COLO829 (cell line): Measurements from ENCODE around the gene RNF114.
"Not testable (repeated sequence)": the region's sequence is repeated elsewhere in the genome, so short reads cannot be mapped to it uniquely, and the experiment has no call there.

Source experiments
- DNase-seq: peaks from one replicate; pipeline ENCODE4 v3.0.0; 2012; ENCODE audit warnings: low spot score

RNF114 gene

GRCh38 chr20:49964964-49965780 is 29.0 kb downstream of the RNF114 start:
- peak; percentile 81 for DNase-seq

DNA sequence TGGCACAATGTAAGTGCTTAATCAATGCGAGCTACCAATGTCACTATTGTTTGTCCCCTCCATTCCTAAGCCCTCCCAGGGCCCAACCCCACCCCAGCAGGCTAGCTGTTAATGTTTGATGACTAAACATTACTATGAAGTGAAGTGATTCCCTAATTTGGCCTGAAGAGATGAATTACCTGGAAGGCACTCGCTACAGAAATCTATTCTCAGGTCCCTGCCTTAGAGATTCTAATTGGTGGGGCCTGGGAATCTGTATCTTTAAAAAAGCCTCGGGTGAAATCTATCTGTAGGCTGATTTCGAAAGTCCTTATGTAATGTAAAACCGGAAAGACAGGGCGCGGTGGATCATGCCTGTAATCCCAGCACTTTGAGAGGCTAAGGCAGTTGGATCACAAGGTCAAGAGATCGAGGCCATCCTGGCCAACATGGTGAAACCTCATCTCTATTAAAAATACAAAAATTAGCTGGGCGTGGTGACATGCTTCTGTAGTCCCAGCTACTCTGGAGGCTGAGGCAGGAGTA is 29.6 kb downstream of the RNF114 start:
- DNase-seq = no peak

DNA sequence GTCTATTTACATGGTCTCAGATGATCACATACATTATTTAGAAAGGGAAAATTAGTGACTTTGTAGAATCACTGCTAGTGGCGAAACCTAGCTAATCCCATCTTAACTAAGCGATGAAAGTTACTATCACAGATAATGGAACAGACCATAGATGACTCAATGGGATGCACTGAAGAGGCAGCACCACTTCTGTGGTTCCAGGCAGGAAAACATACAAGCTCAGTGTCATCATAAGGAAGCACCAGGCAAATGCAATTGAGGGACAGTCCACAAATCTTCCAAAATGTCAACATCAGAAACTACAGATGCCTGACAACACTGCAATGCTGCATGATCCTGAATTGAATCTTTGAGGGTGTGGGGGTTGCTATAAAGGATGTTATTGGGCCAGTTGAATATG is 30.7 kb downstream of the RNF114 start:
- no peak for DNase-seq

GRCh38 chr20:49969234-49969633 is 33.0 kb downstream of the RNF114 start:
- DNase-seq = no peak

- no peak for DNase-seq
Measured at GRCh38 chr20:49969946-49970345, 33.7 kb downstream of the RNF114 start.

DNA sequence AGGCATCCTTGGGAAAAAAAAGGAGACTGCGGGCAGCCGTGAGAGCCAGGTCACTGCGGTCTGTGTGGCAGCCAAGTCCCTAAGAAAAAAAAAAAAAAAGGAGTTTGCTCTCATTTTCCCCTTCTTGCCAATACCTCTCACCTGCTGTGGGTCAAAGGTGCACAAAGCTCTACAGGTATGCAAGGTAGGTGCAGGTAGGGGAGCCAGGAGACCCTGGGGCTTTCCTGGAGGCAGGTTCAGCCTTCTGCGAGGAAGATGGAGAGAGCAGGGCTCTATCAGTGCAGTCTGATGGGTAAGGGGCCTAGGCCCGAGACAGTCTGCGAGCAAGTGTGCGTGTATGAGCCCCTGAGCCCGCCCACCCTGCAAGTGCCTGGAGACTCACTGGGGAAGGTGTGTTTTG is 34.3 kb downstream of the RNF114 start:
- DNase-seq = no peak

GRCh38 chr20:49973981-49974380 is 37.8 kb downstream of the RNF114 start:
- no peak for DNase-seq

- DNase-seq = no peak
Measured at GRCh38 chr20:49976542-49976941, 40.3 kb downstream of the RNF114 start.

DNA sequence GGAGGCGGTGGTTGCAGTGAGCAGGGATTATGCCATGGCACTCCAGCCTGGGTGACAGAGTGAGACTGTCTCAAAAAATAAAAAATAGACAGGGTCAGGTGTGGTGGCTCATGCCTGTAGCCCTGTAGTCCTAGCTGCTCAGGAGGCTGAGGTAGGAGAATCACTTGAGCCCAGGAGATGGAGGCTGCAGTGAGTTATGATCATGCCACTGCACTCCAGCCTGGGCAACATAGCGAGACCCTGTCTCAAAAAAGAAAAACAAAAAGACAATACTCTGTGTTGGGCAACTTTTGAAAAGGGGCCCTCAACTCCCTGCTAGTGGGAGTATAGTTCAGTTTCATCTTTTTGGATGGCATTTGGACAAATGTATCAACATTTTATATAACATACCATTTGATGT is 41.5 kb downstream of the RNF114 start:
- DNase-seq = not testable (repeated sequence)

GRCh38 chr20:49978685-49979029 is 42.5 kb downstream of the RNF114 start:
- DNase-seq = no peak

- no peak for DNase-seq
Measured at GRCh38 chr20:49979030-49979832, 43.0 kb downstream of the RNF114 start.

DNA sequence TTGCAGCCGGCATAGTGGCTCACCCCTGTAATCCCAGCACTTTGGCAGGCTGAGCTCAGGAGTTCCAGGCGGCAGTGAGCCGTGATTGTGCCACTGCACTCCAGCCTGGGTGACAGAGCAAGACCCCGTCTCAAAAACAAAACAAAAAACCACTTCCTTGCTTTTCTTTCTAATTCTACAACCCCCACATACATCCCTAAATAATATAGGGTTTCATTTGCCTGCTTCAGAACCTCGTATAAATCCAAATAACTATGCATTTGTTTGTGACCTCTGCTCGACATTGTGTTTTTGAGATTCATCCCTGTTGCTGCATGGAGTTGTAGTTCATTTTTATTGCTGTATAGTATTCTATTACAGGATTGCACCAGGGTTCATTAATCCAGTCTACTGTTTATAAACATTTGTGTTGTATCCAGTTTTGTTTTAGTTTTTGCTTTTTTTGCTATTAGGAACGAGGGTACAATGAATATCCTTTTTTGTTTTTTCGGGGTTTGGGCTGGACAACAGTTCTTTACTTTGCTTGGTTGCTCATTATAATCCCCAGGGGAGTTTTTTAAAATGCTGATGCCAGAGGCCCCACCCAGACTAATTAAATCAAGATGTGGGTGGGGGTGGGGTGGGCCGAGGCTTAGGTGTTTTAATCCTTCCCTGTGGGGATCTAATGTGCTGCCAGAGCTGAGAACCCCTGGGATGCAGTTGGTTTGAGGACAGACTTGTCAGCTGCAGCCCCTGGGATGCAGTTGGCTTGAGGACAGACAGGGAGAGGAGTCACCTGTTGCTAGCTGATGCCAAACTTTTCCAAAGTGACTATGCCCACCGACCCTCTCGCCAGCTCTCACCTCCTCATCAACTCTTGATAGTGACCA is 44.2 kb downstream of the RNF114 start:
- no peak for DNase-seq

- DNase-seq = no peak
Measured at GRCh38 chr20:49981218-49982071, 45.2 kb downstream of the RNF114 start.

DNA sequence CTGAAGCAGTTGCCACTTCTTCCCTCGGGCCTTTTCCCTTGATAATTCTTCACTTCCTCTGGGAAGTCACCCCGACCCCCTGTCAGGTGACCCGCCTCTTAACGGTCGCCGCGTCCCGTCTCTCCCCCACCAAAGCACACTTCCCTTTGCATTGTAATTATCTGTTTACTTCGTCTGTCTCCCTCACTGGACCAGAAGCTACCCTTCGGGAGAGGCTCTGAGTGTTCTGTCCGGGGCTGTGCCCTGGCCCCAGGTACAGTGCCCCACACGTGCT is 45.8 kb downstream of the RNF114 start:
- no peak for DNase-seq

DNA sequence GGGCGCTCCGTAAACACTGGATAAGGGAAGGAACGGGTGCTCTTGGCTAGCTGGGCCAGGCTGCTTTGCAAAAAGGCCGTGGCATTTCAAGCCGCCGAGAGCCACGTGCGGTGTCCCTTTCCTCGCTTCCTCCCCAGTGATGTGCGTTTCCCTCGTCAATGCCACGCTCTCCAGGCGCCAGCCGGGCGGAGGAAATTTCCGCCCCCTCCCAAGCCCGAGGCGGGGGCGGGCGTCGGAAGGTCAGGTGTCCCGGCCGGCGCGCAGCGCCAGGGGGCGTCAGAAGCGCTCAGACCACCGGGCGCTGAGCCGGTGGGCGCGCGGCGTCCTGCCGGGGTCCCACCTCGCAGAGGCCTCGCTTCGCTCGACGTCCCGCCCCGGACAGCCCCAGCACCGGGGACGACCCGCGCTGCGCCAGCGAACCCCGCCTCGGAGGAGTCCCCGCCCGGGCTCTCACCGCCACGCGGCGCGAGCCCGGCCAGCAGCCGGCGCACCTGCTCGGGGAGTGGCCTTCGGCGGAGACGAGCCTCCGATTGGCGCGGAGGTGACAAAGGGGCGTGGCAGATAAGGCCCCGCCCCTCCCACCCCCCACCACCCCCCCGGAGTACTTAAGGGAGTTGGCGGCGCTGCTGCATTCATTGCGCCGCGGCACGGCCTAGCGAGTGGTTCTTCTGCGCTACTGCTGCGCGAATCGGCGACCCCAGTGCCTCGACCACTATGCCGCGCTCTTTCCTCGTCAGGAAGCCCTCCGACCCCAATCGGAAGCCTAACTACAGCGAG is 46.3 kb downstream of the RNF114 start, which contains the start of gene SNAI1:
Gene SNAI1, plus strand, starts transcription at position 635 of the 777 bp plus-strand sequence. Its CDS starts 80 bp downstream, at position 715.
- DNase-seq = peak; percentile 98

- no peak for DNase-seq
Measured at GRCh38 chr20:49983123-49983847, 47.1 kb downstream of the RNF114 start.

DNA sequence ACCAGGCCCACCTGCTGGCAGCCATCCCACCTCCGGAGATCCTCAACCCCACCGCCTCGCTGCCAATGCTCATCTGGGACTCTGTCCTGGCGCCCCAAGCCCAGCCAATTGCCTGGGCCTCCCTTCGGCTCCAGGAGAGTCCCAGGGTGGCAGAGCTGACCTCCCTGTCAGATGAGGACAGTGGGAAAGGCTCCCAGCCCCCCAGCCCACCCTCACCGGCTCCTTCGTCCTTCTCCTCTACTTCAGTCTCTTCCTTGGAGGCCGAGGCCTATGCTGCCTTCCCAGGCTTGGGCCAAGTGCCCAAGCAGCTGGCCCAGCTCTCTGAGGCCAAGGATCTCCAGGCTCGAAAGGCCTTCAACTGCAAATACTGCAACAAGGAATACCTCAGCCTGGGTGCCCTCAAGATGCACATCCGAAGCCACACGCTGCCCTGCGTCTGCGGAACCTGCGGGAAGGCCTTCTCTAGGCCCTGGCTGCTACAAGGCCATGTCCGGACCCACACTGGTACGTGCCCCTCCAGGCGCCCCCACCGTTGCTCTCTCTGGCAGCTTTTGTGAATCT is 47.7 kb downstream of the RNF114 start:
- DNase-seq = no peak

DNA sequence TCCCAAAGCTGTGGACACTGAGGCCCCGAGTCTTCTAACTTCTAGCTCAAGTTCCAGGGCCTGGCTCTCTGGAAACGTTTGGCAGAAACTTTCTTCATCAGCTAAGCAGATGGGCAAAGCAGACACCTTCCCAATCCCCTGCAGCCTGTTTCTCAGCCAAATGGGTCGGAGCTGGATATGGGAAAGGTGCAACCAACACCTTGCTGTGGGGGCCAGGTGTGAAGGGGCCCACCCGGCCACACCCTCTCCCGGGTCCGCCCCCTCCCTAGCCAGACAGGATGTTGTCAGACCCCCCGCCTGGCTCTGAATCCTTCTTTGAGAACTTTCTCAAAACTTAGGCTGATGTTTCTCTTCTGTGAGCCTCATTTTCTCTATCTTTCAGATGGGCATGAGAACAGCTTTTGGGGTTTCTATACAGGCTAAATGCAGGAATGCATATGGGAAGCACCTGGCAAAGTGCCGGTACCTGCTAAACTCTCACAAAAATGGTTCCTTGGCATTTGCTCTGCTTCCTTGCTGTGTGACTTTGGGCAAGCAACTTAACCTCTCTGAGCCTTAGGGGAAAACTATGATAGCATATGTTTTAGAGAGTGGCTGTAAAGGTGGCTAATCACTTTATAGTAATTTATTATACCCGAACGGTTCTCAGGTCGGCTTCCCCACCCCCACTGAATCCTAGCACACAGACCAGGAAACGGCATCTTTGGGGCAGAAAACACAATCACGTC is 48.4 kb downstream of the RNF114 start:
- no peak for DNase-seq

- no peak for DNase-seq
Measured at GRCh38 chr20:49985157-49985556, 49.0 kb downstream of the RNF114 start.
